Trophoblast cell (in vitro differentiated cells and primary cell): ENCODE measurements around the gene MCL1.
A peak's percentile ranks its signal among the peaks of the same experiment; 100 is the strongest.

Source experiments
- DNase-seq, 2 donors: peaks; one replicate each; pipeline ENCODE4 v3.0.0-alpha.2; 2016
- H2AFZ ChIP-seq: 2 replicates; pipeline ENCODE4 v1.6.1; 2013; ENCODE audit warnings: low read length, moderate library complexity, mild to moderate bottlenecking; ENCODE audit not compliant: insufficient read depth, poor library complexity
- H2AK5ac ChIP-seq: 2 replicates; pipeline ENCODE4 v1.6.1; 2013; ENCODE audit warnings: mild to moderate bottlenecking, low read length
- H2BK120ac ChIP-seq: 2 replicates; pipeline ENCODE4 v1.6.1; 2013; ENCODE audit warnings: low read length, mild to moderate bottlenecking, moderate library complexity; ENCODE audit not compliant: insufficient read depth, poor library complexity
- H2BK12ac ChIP-seq: 2 replicates; pipeline ENCODE4 v1.6.1; 2013; ENCODE audit warnings: mild to moderate bottlenecking, low read length, moderate library complexity
- H2BK5ac ChIP-seq: 2 replicates; pipeline ENCODE4 v1.6.1; 2013; ENCODE audit warnings: low read length, low read depth, moderate library complexity, mild to moderate bottlenecking; ENCODE audit not compliant: poor library complexity
- H3K14ac ChIP-seq: 2 replicates; pipeline ENCODE4 v1.6.1; 2013; ENCODE audit warnings: mild to moderate bottlenecking, low read length
- H3K18ac ChIP-seq: 2 replicates; pipeline ENCODE4 v1.6.1; 2013; ENCODE audit warnings: mild to moderate bottlenecking, low read length
- H3K23ac ChIP-seq: 2 replicates; pipeline ENCODE4 v1.6.1; 2013; ENCODE audit warnings: low read length
- H3K27ac ChIP-seq: 2 replicates; pipeline ENCODE4 v1.5.1; 2013; ENCODE audit warnings: low read depth, mild to moderate bottlenecking, inconsistent platforms, low read length, moderate library complexity
- H3K27me3 ChIP-seq: 2 replicates; pipeline ENCODE4 v1.6.1; 2013; ENCODE audit warnings: inconsistent platforms, mild to moderate bottlenecking, low read length, moderate library complexity; ENCODE audit not compliant: insufficient read depth
- H3K36me3 ChIP-seq, 2 experiments: 1 replicate in 1 of 2; 2 replicates in 1 of 2; pipeline ENCODE4 v1.6.1; 2013; ENCODE audit warnings: low read length in 2 of 2, mild to moderate bottlenecking in 2 of 2, moderate library complexity in 1 of 2; ENCODE audit not compliant: insufficient read depth in 2 of 2, control insufficient read depth in 1 of 2
- H3K4ac ChIP-seq: 2 replicates; pipeline ENCODE4 v1.6.1; 2013; ENCODE audit warnings: low read depth, mild to moderate bottlenecking, low read length, moderate library complexity
- H3K4me1 ChIP-seq, 2 experiments: 1 replicate in 1 of 2; 2 replicates in 1 of 2; pipeline ENCODE4 v1.6.1; 2013; ENCODE audit warnings: low read length in 2 of 2, mild to moderate bottlenecking in 2 of 2, moderate library complexity in 1 of 2; ENCODE audit not compliant: insufficient read depth in 2 of 2, control insufficient read depth in 1 of 2
- H3K4me2 ChIP-seq: 2 replicates; pipeline ENCODE4 v1.6.1; 2013; ENCODE audit warnings: inconsistent platforms, mild to moderate bottlenecking, low read length, moderate library complexity
- H3K4me3 ChIP-seq: 2 replicates; pipeline ENCODE4 v1.5.1; 2013; ENCODE audit warnings: mild to moderate bottlenecking, low read depth, low read length, inconsistent platforms
- H3K79me1 ChIP-seq: one replicate; pipeline ENCODE4 v1.6.1; 2013; ENCODE audit warnings: low read length
- H3K79me2 ChIP-seq: 2 replicates; pipeline ENCODE4 v1.6.1; 2013; ENCODE audit warnings: low read length, mild to moderate bottlenecking; ENCODE audit not compliant: control insufficient read depth, insufficient read depth, poor library complexity
- H3K9ac ChIP-seq: 2 replicates; pipeline ENCODE4 v1.6.1; 2013; ENCODE audit warnings: mild to moderate bottlenecking, low read length
- H3K9me3 ChIP-seq: 2 replicates; pipeline ENCODE4 v1.6.1; 2013; ENCODE audit warnings: low read depth, mild to moderate bottlenecking, control low read depth, inconsistent platforms, low read length; ENCODE audit not compliant: insufficient read depth
- H4K12ac ChIP-seq: 2 replicates; pipeline ENCODE4 v1.6.1; 2013; ENCODE audit warnings: low read depth, mild to moderate bottlenecking, low read length, moderate library complexity
- H4K8ac ChIP-seq: 2 replicates; pipeline ENCODE4 v1.6.1; 2013; ENCODE audit warnings: low read depth, mild to moderate bottlenecking, low read length, moderate library complexity
- H4K91ac ChIP-seq: one replicate; pipeline ENCODE4 v1.6.1; 2013; ENCODE audit warnings: low read depth, mild to moderate bottlenecking, low read length, moderate library complexity
- WGBS: extraction: QIAGEN DNeasy Blood & Tissue Kit; methylation state at CpG from one replicate; pipeline ENCODE4 v1.1.7; 2013; ENCODE audit warnings: missing lambda C conversion rate; ENCODE audit not compliant: insufficient read length, insufficient coverage; ENCODE audit errors: extremely low coverage; 5-methylcytosine and 5-hydroxymethylcytosine counted together

The MCL1 gene

DNA sequence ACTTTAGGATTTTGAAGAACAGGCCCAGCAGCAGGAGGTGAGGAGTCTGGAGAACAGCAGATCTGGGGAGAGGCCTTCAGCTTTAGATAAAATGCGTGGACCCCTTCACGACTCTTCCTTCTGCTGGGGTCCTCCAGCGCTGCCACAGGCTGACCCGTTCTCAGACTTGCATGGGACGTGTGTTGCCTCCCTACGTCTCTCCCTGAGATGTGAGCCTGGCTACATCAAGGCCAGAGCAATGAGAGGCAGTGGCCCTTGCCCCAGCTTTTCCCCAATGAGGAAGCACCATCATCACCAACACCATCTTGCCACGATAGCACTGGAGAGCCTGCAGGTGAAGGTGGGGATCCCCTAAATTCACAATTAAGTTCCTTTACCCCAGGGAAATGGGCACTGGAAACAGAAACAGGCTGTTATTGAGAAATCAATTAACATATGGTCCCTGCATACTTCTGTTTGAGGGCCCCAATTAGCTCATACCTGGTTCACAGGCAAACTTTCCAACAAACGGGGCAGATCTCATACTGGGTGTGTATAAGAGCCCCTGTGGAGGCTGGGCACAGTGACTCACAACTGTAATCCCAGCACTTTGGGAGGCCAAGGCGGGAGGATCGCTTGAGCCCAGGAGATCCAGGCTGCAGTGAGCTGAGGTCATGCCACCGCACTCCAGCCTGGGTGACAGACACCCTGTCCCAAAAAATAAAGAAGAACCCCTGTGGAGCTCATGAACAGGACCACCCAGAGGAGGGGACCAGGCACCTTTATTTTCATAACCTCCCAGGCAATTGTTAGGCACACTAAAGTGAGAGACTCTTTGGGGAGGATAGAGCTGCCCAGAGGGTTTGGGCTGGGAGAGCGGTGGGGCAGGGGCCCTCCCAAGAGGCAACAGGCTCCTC is 42.3 kb downstream of the MCL1 start:
- peak overlapping the region; percentile 72 for H3K27ac ChIP-seq
- no peaks in the 10 kb centered on the region for H3K36me3 ChIP-seq
- peaks cover 3% of the 10 kb centered on the region for H3K79me2 ChIP-seq
- peak overlapping the region; percentile 98 for H2AK5ac ChIP-seq
- H3K9ac ChIP-seq = no peak overlapping the region
- peak overlapping the region; percentile 99 for H2BK120ac ChIP-seq
- H3K23ac ChIP-seq = no peak overlapping the region
- no peak overlapping the region for H3K4me2 ChIP-seq
- H3K4ac ChIP-seq = peak overlapping the region; percentile 81
- H2BK5ac ChIP-seq = peak overlapping the region; percentile 95
- no CpG with 5 or more reads among the region's 12 CpGs for WGBS
- H3K14ac ChIP-seq = peak overlapping the region; percentile 87
- no peak overlapping the region for H3K4me3 ChIP-seq
- H3K27me3 ChIP-seq = no peaks in the 10 kb centered on the region
- H4K12ac ChIP-seq = peak overlapping the region; percentile 70
- peak overlapping the region; percentile 86 for H2BK12ac ChIP-seq
- H3K79me1 ChIP-seq = peaks cover 16% of the 10 kb centered on the region
- H3K18ac ChIP-seq = peak overlapping the region; percentile 86
- peak overlapping the region; percentile 83 for H4K8ac ChIP-seq
- H3K9me3 ChIP-seq = no peaks in the 10 kb centered on the region
- peak overlapping the region; percentile 99 for H4K91ac ChIP-seq
- peaks cover 26 to 31% of the 10 kb centered on the region in 2 experiments for H3K4me1 ChIP-seq
- no peak for DNase-seq
- peak overlapping the region; percentile 90 for H2AFZ ChIP-seq

DNA sequence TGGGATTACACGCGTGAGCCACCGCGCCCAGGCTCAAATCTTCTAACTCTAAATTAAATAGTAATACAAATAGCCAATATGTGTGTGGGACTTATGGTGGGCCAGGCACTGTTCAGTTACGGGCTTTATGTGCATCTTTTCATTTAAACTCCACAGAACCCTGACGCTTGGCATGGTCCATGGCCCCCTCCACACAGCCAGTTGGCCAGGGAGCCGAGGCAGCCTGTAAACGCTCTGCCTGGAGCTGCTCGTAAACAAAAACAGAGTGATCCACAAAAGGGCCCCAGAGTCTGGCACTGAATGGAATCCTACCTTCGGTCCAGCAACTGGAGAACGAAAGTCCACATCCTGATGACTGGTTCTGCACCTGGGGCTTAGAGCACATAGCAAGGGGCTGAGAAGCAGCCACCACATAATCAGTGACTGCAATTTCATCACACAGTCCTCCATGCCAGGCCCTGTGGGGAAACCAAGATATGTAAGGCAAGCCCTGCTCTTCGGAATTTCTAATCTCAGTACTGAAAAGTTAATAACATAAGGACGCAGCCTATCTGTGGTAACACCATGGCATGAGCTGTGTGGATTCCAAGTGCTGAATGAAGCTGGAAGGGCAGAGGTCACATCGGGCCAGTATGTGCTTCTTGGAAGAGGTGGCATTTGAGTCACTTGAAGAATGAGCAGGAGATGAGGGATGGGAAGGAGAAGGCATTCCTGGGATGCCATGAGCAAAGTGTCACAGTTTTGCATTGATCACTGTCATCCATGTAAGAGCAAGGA is 43.7 kb downstream of the MCL1 start:
- Histone ChIP-seq H2BK5ac (no peak overlapping the region), H3K36me3 (no peaks in the 10 kb centered on the region), H3K9ac (no peak overlapping the region), H3K14ac (no peak overlapping the region), H3K4me1 (peaks cover 29 to 36% of the 10 kb centered on the region in 2 experiments), H2AFZ (no peak overlapping the region), H4K91ac (no peak overlapping the region), H2AK5ac (no peak overlapping the region), H3K23ac (no peak overlapping the region), H3K79me2 (peaks cover 3% of the 10 kb centered on the region), H2BK120ac (no peak overlapping the region), H3K4me2 (peak overlapping the region; percentile 5), H3K4me3 (no peak overlapping the region), H3K27me3 (no peaks in the 10 kb centered on the region), H3K27ac (peak overlapping the region; percentile 8), H3K4ac (no peak overlapping the region), H4K12ac (no peak overlapping the region), H3K9me3 (no peaks in the 10 kb centered on the region), H4K8ac (no peak overlapping the region), H3K18ac (no peak overlapping the region), H3K79me1 (peaks cover 17% of the 10 kb centered on the region), H2BK12ac (no peak overlapping the region)
- WGBS = no CpG with 5 or more reads among the region's 14 CpGs
- DNase-seq = peak; percentile 99

DNA sequence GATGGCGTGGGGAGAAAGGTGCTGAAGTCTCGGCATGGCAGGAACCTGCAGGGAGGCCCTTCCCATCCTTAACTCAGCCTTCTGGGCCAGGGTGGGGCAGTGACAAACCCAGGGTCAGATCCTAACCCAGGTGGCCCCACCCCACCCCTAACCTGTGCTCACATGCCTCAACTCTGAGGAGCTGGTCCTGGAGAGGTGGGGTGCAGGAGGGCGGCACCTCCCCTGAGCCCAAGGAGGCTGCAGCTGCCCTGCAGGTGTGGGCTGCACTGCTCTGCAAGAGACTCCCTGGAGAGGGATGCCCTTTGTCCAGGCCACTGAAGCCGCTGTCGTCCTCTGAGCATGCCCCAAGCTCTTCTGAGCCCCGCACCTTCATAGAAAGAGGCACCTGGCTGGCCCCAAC is 45.4 kb downstream of the MCL1 start:
- no peak overlapping the region for H4K12ac ChIP-seq
- peaks cover 3% of the 10 kb centered on the region for H3K79me2 ChIP-seq
- H3K18ac ChIP-seq = no peak overlapping the region
- H4K8ac ChIP-seq = no peak overlapping the region
- no peak overlapping the region for H3K27ac ChIP-seq
- no CpG with 5 or more reads among the region's 6 CpGs for WGBS
- H3K36me3 ChIP-seq = no peaks in the 10 kb centered on the region
- H3K4ac ChIP-seq = no peak overlapping the region
- no peak overlapping the region for H3K4me3 ChIP-seq
- H2BK12ac ChIP-seq = no peak overlapping the region
- DNase-seq = no peak
- H3K14ac ChIP-seq = no peak overlapping the region
- H3K23ac ChIP-seq = no peak overlapping the region
- H2AFZ ChIP-seq = no peak overlapping the region
- H3K4me1 ChIP-seq = peaks cover 29 to 40% of the 10 kb centered on the region in 2 experiments
- no peak overlapping the region for H3K4me2 ChIP-seq
- H3K9ac ChIP-seq = no peak overlapping the region
- H3K79me1 ChIP-seq = peaks cover 18% of the 10 kb centered on the region
- no peak overlapping the region for H2BK120ac ChIP-seq
- H2BK5ac ChIP-seq = no peak overlapping the region
- H4K91ac ChIP-seq = no peak overlapping the region
- no peaks in the 10 kb centered on the region for H3K9me3 ChIP-seq
- no peaks in the 10 kb centered on the region for H3K27me3 ChIP-seq
- no peak overlapping the region for H2AK5ac ChIP-seq

DNA sequence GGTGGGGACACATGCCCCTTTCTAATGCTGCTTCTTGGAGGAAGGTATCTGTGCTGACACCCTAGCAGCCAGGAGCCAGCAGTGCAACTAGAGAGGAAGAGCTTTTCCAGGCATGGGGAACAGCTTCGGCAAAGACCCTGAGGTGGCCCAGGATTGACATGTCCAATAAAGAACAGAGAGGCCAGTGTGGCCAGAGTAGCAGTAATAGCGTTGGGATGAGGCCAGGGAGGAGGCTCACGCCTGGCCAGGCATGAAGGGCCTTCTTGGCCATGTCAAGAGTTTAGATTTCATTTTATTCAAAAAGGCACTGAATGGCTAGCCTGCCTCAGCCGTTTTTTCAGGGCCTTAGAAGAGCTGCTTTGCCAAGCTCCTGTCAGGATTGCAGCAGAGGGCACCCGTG is 46.5 kb downstream of the MCL1 start:
- no peak overlapping the region for H2AFZ ChIP-seq
- no peaks in the 10 kb centered on the region for H3K9me3 ChIP-seq
- DNase-seq = no peak
- peak overlapping the region; percentile 46 for H3K14ac ChIP-seq
- H3K27ac ChIP-seq = no peak overlapping the region
- peaks cover 3% of the 10 kb centered on the region for H3K79me2 ChIP-seq
- H3K27me3 ChIP-seq = no peaks in the 10 kb centered on the region
- peaks cover 12% of the 10 kb centered on the region for H3K79me1 ChIP-seq
- H3K4ac ChIP-seq = no peak overlapping the region
- H2AK5ac ChIP-seq = no peak overlapping the region
- no peak overlapping the region for H3K18ac ChIP-seq
- H3K9ac ChIP-seq = no peak overlapping the region
- H3K36me3 ChIP-seq = no peaks in the 10 kb centered on the region
- H3K23ac ChIP-seq = no peak overlapping the region
- H4K8ac ChIP-seq = peak overlapping the region; percentile 31
- H4K12ac ChIP-seq = no peak overlapping the region
- H4K91ac ChIP-seq = no peak overlapping the region
- H3K4me2 ChIP-seq = no peak overlapping the region
- WGBS = no CpG with 5 or more reads among the region's 5 CpGs
- no peak overlapping the region for H2BK5ac ChIP-seq
- no peak overlapping the region for H2BK12ac ChIP-seq
- H2BK120ac ChIP-seq = no peak overlapping the region
- peaks cover 25 to 29% of the 10 kb centered on the region in 2 experiments for H3K4me1 ChIP-seq
- H3K4me3 ChIP-seq = no peak overlapping the region
